NT2/D1 (cell line): ENCODE results near the gene RTN1.

ENCODE experiments used
- YY1 ChIP-seq: IDR thresholded peaks from 2 replicates; pipeline ENCODE4 v1.6.1; 2011; ENCODE audit not compliant: insufficient read length, insufficient read depth
- ZNF274 ChIP-seq: IDR thresholded peaks from 2 replicates; pipeline ENCODE4 v1.6.1; 2011; ENCODE audit warnings: mild to moderate bottlenecking, low read depth, low read length

DNA sequence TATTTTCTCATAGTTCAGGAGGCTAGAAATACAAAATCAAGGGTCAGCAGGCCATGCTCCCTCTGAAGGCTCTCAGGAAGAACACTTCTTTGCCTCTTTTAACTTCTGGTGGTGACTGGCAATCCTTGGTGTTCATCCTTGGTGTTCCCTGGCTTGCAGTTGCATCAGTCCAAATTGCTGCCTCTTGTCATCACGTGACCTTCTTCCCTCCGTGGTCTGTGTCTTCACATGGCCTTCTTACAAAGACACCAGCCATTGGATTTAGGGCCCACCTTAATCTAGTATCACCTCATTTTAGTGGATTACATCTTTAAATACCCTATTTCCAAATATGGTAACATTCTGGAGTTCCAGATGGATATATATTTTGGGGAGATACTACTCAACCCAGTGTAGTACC, 41.9 kb upstream of the RTN1 start:
- no peak for TF ChIP-seq ZNF274
- no peak for TF ChIP-seq YY1
